HG03095 (cell line): ENCODE data around the gene KCNH3.
"Not testable (repeated sequence)": the region's sequence is repeated elsewhere in the genome, so short reads cannot be mapped to it uniquely, and the experiment has no call there.

Experiments used
- ATAC-seq: cut with Tn5 transposase; IDR thresholded peaks from one replicate; pipeline ENCODE4 v1.9.1; 2021; ENCODE audit warnings: moderate library complexity; ENCODE audit not compliant: unreplicated experiment

Gene KCNH3

GRCh38 chr12:49527361-49528130 is 11.3 kb upstream of the KCNH3 start:
- no peak for ATAC-seq

- ATAC-seq, result no peak
These were observed 9.4 kb upstream of the KCNH3 start for GRCh38 chr12:49529414-49529813.

- ATAC-seq, result no peak
These were observed 7.1 kb upstream of the KCNH3 start for GRCh38 chr12:49531745-49532144.

GRCh38 chr12:49533331-49533730 is 5.5 kb upstream of the KCNH3 start:
- no peak for ATAC-seq

DNA sequence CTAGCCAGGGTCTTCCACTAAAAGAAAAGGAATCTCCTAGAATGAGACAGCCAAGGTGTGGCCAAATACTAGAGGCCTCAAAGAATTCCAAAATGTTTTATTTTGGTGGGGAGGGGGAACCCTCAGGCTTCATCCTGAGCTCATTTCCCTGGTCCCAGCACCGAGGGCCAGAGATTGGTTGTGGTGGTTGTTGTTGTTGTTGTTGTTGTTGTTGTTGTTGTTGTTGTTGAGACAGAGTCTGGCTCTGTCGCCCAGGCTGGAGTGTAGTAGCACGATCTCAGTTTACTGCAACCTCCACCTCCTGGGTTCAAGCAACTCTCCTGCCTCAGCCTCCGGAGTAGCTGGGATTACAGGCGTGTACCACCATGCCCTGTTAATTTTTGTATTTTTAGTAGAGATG is 4.7 kb upstream of the KCNH3 start:
- ATAC-seq, result not testable (repeated sequence)

- ATAC-seq, result no peak
These were observed 4.0 kb upstream of the KCNH3 start for GRCh38 chr12:49534731-49535278.

GRCh38 chr12:49535921-49536525 is 2.8 kb upstream of the KCNH3 start:
- ATAC-seq, result no peak

- no peak for ATAC-seq
These were observed 2.2 kb upstream of the KCNH3 start for GRCh38 chr12:49536526-49537071.

GRCh38 chr12:49537231-49537751 is 1.5 kb upstream of the KCNH3 start:
- no peak for ATAC-seq

DNA sequence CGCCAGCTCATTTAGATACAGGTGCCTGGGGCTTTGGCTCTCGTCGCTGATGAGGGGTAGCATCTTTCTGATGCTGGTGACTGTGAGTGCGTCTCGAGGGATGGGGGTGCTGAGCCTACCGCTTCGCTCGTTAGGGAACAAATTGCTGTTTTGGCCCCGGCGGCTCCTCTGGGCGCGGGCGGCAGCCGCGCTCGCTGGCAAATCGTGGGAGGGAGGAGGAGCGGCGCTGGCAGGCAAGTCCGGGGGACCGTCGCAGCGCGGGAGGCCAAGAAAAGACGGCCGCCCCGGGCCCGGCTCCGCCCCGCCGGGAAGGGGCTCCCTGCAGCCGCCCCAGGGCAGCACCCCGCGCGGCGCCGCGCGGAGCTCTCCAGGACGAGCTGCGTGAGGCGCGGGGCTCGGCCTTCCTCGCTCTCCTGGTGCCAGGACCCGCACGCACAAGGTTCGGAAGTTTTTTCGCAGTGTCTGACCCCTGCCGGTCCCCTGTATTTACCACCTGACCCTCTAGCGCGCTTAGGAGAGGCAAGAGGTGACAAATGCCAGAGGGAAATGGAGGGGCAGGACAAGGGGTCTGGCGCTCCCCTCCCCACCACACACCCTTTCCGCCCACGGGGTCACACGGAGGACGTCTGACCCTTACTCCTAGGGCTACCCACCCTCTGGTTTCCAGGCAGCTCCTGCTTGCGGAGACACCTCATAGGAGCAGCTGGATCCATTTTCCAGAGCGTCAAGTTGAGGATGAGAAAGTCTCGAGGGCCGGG is 899 bp upstream of the KCNH3 start:
- ATAC-seq, result no peak

- no peak for ATAC-seq
These were observed 787 bp downstream of the KCNH3 start for GRCh38 chr12:49539406-49540228.

DNA sequence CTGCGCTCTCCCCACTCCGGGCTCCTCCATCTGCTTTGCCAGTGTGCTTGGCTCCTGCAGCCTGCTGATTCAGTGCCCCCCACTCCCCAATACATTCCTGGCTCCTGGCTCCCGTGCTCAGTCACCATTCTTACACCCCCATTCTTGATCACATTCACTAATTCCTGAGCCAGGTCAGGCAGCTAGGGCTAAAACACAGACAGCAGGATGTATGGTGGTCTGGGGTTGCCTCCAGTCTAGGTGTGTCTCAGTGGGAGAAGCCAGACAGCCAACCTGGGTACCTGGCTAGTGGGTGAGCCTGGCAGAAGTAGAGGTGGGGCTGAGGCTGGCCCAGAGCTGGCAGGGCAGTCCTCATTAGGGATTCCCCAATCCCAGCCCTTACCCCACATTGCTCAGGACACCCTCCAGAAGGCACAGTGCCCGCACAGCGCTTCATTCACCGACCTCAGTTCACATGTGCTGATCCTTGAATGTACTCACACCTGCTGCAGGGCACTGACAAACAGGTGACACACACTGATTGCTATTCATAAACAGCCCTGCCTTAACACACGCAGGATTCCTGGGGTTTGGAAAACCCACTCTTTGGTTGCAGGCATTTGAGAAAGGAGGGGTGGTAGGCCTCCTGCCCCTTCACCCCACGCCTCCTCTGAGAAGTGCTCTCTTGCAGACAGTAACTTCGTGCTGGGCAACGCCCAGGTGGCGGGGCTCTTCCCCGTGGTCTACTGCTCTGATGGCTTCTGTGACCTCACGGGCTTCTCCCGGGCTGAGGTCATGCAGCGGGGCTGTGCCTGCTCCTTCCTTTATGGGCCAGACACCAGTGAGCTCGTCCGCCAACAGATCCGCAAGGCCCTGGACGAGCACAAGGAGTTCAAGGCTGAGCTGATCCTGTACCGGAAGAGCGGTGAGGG is 1.7 kb downstream of the KCNH3 start:
- no peak for ATAC-seq

GRCh38 chr12:49541140-49541861 is 2.5 kb downstream of the KCNH3 start:
- no peak for ATAC-seq

- ATAC-seq, result no peak
These were observed 3.2 kb downstream of the KCNH3 start for GRCh38 chr12:49541911-49542505.

GRCh38 chr12:49542592-49543160 is 3.8 kb downstream of the KCNH3 start:
- no peak for ATAC-seq

GRCh38 chr12:49543221-49543913 is 4.5 kb downstream of the KCNH3 start:
- no peak for ATAC-seq
